T-helper 1 cell treated with Interleukin-12 subunit alpha and Interleukin-12 subunit beta and Interleukin-4 antibody, amounts not matched to agents 30 μg/mL and 1 μg/mL, for 36 hours (primary cell): ENCODE results near the gene TMEM132E.

Source experiments
- H3K27ac Mint-ChIP-seq: one replicate; pipeline ENCODE4 v1.8.0; 2021; ENCODE audit warnings: mild to moderate bottlenecking, mixed read lengths
- H3K27me3 Mint-ChIP-seq: one replicate; pipeline ENCODE4 v1.8.0; 2021; ENCODE audit warnings: low read depth, mixed read lengths
- H3K36me3 Mint-ChIP-seq: one replicate; pipeline ENCODE4 v1.8.0; 2021; ENCODE audit warnings: low read depth, mixed read lengths
- H3K4me1 Mint-ChIP-seq: one replicate; pipeline ENCODE4 v1.8.0; 2021; ENCODE audit warnings: low read depth, mixed read lengths
- H3K4me3 Mint-ChIP-seq: one replicate; pipeline ENCODE4 v1.8.0; 2021; ENCODE audit warnings: mild to moderate bottlenecking, moderate library complexity, mixed read lengths
- H3K9me3 Mint-ChIP-seq: one replicate; pipeline ENCODE4 v1.8.0; 2021; ENCODE audit warnings: mixed read lengths

The TMEM132E gene

GRCh38 chr17:34645594-34645993, 66.2 kb downstream of the TMEM132E start:
- Mint-ChIP-seq H3K4me3 (no peak overlapping the region), H3K4me1 (no peaks in the 10 kb centered on the region), H3K27me3 (peaks cover 12% of the 10 kb centered on the region), H3K27ac (no peak overlapping the region), H3K36me3 (no peaks in the 10 kb centered on the region), H3K9me3 (no peaks in the 10 kb centered on the region)

GRCh38 chr17:34647511-34647910, 68.1 kb downstream of the TMEM132E start:
- H3K9me3 Mint-ChIP-seq, result no peaks in the 10 kb centered on the region
- H3K4me1 Mint-ChIP-seq, result no peaks in the 10 kb centered on the region
- peaks cover 15% of the 10 kb centered on the region for H3K27me3 Mint-ChIP-seq
- H3K27ac Mint-ChIP-seq, result no peak overlapping the region
- no peak overlapping the region for H3K4me3 Mint-ChIP-seq
- no peaks in the 10 kb centered on the region for H3K36me3 Mint-ChIP-seq

- H3K27me3 Mint-ChIP-seq, result peaks cover 15% of the 10 kb centered on the region
- H3K36me3 Mint-ChIP-seq, result no peaks in the 10 kb centered on the region
- no peaks in the 10 kb centered on the region for H3K9me3 Mint-ChIP-seq
- no peaks in the 10 kb centered on the region for H3K4me1 Mint-ChIP-seq
- no peak overlapping the region for H3K4me3 Mint-ChIP-seq
- H3K27ac Mint-ChIP-seq, result no peak overlapping the region
These were observed 70.8 kb downstream of the TMEM132E start for GRCh38 chr17:34650051-34650750.

- H3K36me3 Mint-ChIP-seq, result no peaks in the 10 kb centered on the region
- no peaks in the 10 kb centered on the region for H3K4me1 Mint-ChIP-seq
- H3K27me3 Mint-ChIP-seq, result peaks cover 12% of the 10 kb centered on the region
- H3K27ac Mint-ChIP-seq, result no peak overlapping the region
- H3K4me3 Mint-ChIP-seq, result no peak overlapping the region
- no peaks in the 10 kb centered on the region for H3K9me3 Mint-ChIP-seq
These were observed 72.0 kb downstream of the TMEM132E start for GRCh38 chr17:34651402-34651811.

- H3K9me3 Mint-ChIP-seq, result no peaks in the 10 kb centered on the region
- no peaks in the 10 kb centered on the region for H3K36me3 Mint-ChIP-seq
- no peaks in the 10 kb centered on the region for H3K4me1 Mint-ChIP-seq
- H3K4me3 Mint-ChIP-seq, result no peak overlapping the region
- no peak overlapping the region for H3K27ac Mint-ChIP-seq
- peaks cover 12% of the 10 kb centered on the region for H3K27me3 Mint-ChIP-seq
These were observed 72.7 kb downstream of the TMEM132E start for GRCh38 chr17:34652021-34652555.

GRCh38 chr17:34653511-34653910, 74.1 kb downstream of the TMEM132E start:
- H3K9me3 Mint-ChIP-seq, result no peaks in the 10 kb centered on the region
- H3K4me1 Mint-ChIP-seq, result no peaks in the 10 kb centered on the region
- H3K4me3 Mint-ChIP-seq, result no peak overlapping the region
- H3K27me3 Mint-ChIP-seq, result peaks cover 12% of the 10 kb centered on the region
- no peak overlapping the region for H3K27ac Mint-ChIP-seq
- no peaks in the 10 kb centered on the region for H3K36me3 Mint-ChIP-seq

- Mint-ChIP-seq H3K4me3 (no peak overlapping the region), H3K9me3 (no peaks in the 10 kb centered on the region), H3K27me3 (peaks cover 12% of the 10 kb centered on the region), H3K27ac (no peak overlapping the region), H3K36me3 (no peaks in the 10 kb centered on the region), H3K4me1 (no peaks in the 10 kb centered on the region)
These were observed 75.0 kb downstream of the TMEM132E start for GRCh38 chr17:34654276-34654880.

GRCh38 chr17:34654881-34655276, 75.5 kb downstream of the TMEM132E start:
- H3K27ac Mint-ChIP-seq, result no peak overlapping the region
- no peak overlapping the region for H3K4me3 Mint-ChIP-seq
- no peaks in the 10 kb centered on the region for H3K4me1 Mint-ChIP-seq
- H3K9me3 Mint-ChIP-seq, result no peaks in the 10 kb centered on the region
- peaks cover 12% of the 10 kb centered on the region for H3K27me3 Mint-ChIP-seq
- H3K36me3 Mint-ChIP-seq, result no peaks in the 10 kb centered on the region

- no peaks in the 10 kb centered on the region for H3K9me3 Mint-ChIP-seq
- no peaks in the 10 kb centered on the region for H3K4me1 Mint-ChIP-seq
- H3K27ac Mint-ChIP-seq, result no peak overlapping the region
- no peaks in the 10 kb centered on the region for H3K36me3 Mint-ChIP-seq
- H3K27me3 Mint-ChIP-seq, result peaks cover 12% of the 10 kb centered on the region
- no peak overlapping the region for H3K4me3 Mint-ChIP-seq
These were observed 77.4 kb downstream of the TMEM132E start for GRCh38 chr17:34656801-34657200.

- Mint-ChIP-seq H3K4me1 (no peaks in the 10 kb centered on the region), H3K4me3 (no peak overlapping the region), H3K36me3 (no peaks in the 10 kb centered on the region), H3K27me3 (peaks cover 4% of the 10 kb centered on the region), H3K27ac (no peak overlapping the region), H3K9me3 (no peaks in the 10 kb centered on the region)
These were observed 79.6 kb downstream of the TMEM132E start for GRCh38 chr17:34658811-34659560.

- no peaks in the 10 kb centered on the region for H3K9me3 Mint-ChIP-seq
- no peaks in the 10 kb centered on the region for H3K36me3 Mint-ChIP-seq
- H3K27ac Mint-ChIP-seq, result no peak overlapping the region
- H3K4me3 Mint-ChIP-seq, result no peak overlapping the region
- no peaks in the 10 kb centered on the region for H3K4me1 Mint-ChIP-seq
- H3K27me3 Mint-ChIP-seq, result no peaks in the 10 kb centered on the region
These were observed 84.3 kb downstream of the TMEM132E start for GRCh38 chr17:34663714-34664113.

GRCh38 chr17:34665150-34665806, 85.9 kb downstream of the TMEM132E start:
- no peaks in the 10 kb centered on the region for H3K9me3 Mint-ChIP-seq
- no peak overlapping the region for H3K4me3 Mint-ChIP-seq
- no peaks in the 10 kb centered on the region for H3K27me3 Mint-ChIP-seq
- no peaks in the 10 kb centered on the region for H3K4me1 Mint-ChIP-seq
- H3K27ac Mint-ChIP-seq, result no peak overlapping the region
- no peaks in the 10 kb centered on the region for H3K36me3 Mint-ChIP-seq

GRCh38 chr17:34665819-34666763, 86.7 kb downstream of the TMEM132E start:
- Mint-ChIP-seq H3K9me3 (no peaks in the 10 kb centered on the region), H3K4me1 (no peaks in the 10 kb centered on the region), H3K27me3 (no peaks in the 10 kb centered on the region), H3K4me3 (no peak overlapping the region), H3K27ac (no peak overlapping the region), H3K36me3 (no peaks in the 10 kb centered on the region)
